ENCODE measurements around the gene ZFAND6. TPM values are rescaled to one million over a fixed set of nuclear protein-coding genes. Genes with fewer than 3 reads are reported as not detected.
"Not testable (repeated sequence)": the region's sequence is repeated elsewhere in the genome, so short reads cannot be mapped to it uniquely, and the experiment has no call there.

ZFAND6 gene
- total and polyA plus RNA-seq, 2 experiments from 2014 or later: 104 to 187 TPM

GRCh38 chr15:80012060-80012726 lies 47.3 kb upstream of the ZFAND6 start:
- DNase-seq (ENCODE audit: low spot score): no peak
- Histone ChIP-seq H4K20me1 (ENCODE audit: insufficient read depth, poor library complexity, severe bottlenecking) (no peaks in the 10 kb centered on the region), H3K4me1 (ENCODE audit: insufficient read depth) (no peaks in the 10 kb centered on the region), H3K79me2 (no peaks in the 10 kb centered on the region), H3K4me2 (no peak overlapping the region), H3K36me3 (replicated peaks; ENCODE audit: insufficient read depth, low read depth) (no peaks in the 10 kb centered on the region), H3K27ac (no peak overlapping the region), H3K27me3 (no peaks in the 10 kb centered on the region), H2AFZ (no peak overlapping the region), H3K4me3 (no peak overlapping the region), H3K9me3 (ENCODE audit: low read depth) (no peaks in the 10 kb centered on the region), H3K9me2 (replicated peaks; ENCODE audit: insufficient read depth) (no peaks in the 10 kb centered on the region)
- WGBS (ENCODE audit: low lambda C conversion rate, missing lambda C conversion rate): 70% methylated on average over 6 of the region's 6 CpGs
- no peak for TF ChIP-seq EZH2 (IDR thresholded peaks at IDR 0.05; ENCODE audit: borderline replicate concordance)
- TF ChIP-seq CTCF (IDR thresholded peaks at IDR 0.05; ENCODE audit: poor library complexity): no peak
- no peak for TF ChIP-seq EZH2phosphoT487 (IDR thresholded peaks at IDR 0.05; ENCODE audit: low read depth, severe bottlenecking, unreplicated experiment)

GRCh38 chr15:80014186-80014585 lies 45.3 kb upstream of the ZFAND6 start:
- H3K9me3 ChIP-seq (ENCODE audit: low read depth); H3K36me3 ChIP-seq (replicated peaks; ENCODE audit: insufficient read depth, low read depth); H3K27ac ChIP-seq; H3K27me3 ChIP-seq; H4K20me1 ChIP-seq (ENCODE audit: insufficient read depth, poor library complexity, severe bottlenecking); H3K4me1 ChIP-seq (ENCODE audit: insufficient read depth); H3K9me2 ChIP-seq (replicated peaks; ENCODE audit: insufficient read depth); H3K79me2 ChIP-seq; H3K4me3 ChIP-seq; H3K4me2 ChIP-seq; H2AFZ ChIP-seq; DNase-seq (ENCODE audit: low spot score): not testable (repeated sequence)
- 98% methylated on average over 7 of the region's 7 CpGs for WGBS (ENCODE audit: low lambda C conversion rate, missing lambda C conversion rate)

DNA sequence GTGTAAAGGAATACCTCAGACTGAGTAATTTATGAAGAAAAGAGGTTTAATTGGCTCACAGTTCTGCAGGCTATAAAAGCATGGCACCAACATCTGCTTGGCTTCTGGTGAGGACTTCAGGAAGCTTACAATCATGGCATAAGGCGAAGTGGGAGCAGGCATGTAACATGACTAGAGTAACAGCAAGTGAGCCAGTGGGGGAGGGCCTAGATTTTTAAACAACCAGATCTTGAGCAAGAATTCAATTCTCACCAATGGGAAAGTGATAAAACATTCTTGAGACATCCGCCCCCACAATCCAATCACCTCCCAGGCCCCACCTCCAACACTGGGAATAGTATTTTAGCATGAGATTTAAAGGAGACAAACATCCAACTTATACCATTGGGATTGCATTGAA lies 44.3 kb upstream of the ZFAND6 start:
- Histone ChIP-seq H3K4me2 (no peak overlapping the region), H4K20me1 (ENCODE audit: insufficient read depth, poor library complexity, severe bottlenecking) (no peaks in the 10 kb centered on the region), H3K79me2 (no peaks in the 10 kb centered on the region), H3K27ac (no peak overlapping the region), H3K9me2 (replicated peaks; ENCODE audit: insufficient read depth) (no peaks in the 10 kb centered on the region), H3K9me3 (ENCODE audit: low read depth) (no peaks in the 10 kb centered on the region), H3K27me3 (no peaks in the 10 kb centered on the region), H3K4me1 (ENCODE audit: insufficient read depth) (no peaks in the 10 kb centered on the region), H3K36me3 (replicated peaks; ENCODE audit: insufficient read depth, low read depth) (no peaks in the 10 kb centered on the region), H3K4me3 (no peak overlapping the region), H2AFZ (no peak overlapping the region)
- DNase-seq (ENCODE audit: low spot score): no peak
- TF ChIP-seq EZH2phosphoT487 (IDR thresholded peaks at IDR 0.05; ENCODE audit: low read depth, severe bottlenecking, unreplicated experiment): no peak
- TF ChIP-seq EZH2 (IDR thresholded peaks at IDR 0.05; ENCODE audit: borderline replicate concordance): no peak
- no peak for TF ChIP-seq CTCF (IDR thresholded peaks at IDR 0.05; ENCODE audit: poor library complexity)
- 97% methylated on average over 2 of the region's 2 CpGs for WGBS (ENCODE audit: low lambda C conversion rate, missing lambda C conversion rate)

DNA sequence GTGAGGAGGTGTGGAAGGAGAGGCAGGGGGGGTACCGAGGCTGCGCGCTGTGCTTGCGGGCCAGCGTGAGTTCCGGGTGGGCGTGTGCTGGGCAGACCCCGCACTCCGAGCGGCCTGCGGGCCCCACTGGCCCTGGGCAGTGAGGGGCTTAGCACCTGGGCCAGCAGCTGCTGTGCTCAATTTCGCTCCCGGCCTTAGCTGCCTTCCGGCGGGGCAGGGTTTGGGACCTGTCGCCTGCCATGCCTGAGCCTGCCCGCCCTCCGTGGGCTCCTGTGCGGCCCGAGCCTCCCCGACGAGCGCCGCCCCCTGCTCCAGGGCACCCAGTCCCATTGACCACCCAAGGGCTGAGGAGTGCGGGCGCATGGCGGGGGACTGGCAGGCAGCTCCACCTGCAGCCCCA lies 43.0 kb upstream of the ZFAND6 start:
- WGBS (ENCODE audit: low lambda C conversion rate, missing lambda C conversion rate): 96% methylated on average over 27 of the region's 27 CpGs
- not testable (repeated sequence) for H3K36me3 ChIP-seq (replicated peaks; ENCODE audit: insufficient read depth, low read depth); H3K27me3 ChIP-seq; H2AFZ ChIP-seq; H4K20me1 ChIP-seq (ENCODE audit: insufficient read depth, poor library complexity, severe bottlenecking); H3K79me2 ChIP-seq; H3K27ac ChIP-seq; H3K9me2 ChIP-seq (replicated peaks; ENCODE audit: insufficient read depth); H3K9me3 ChIP-seq (ENCODE audit: low read depth); DNase-seq (ENCODE audit: low spot score); H3K4me3 ChIP-seq; H3K4me2 ChIP-seq; H3K4me1 ChIP-seq (ENCODE audit: insufficient read depth)

DNA sequence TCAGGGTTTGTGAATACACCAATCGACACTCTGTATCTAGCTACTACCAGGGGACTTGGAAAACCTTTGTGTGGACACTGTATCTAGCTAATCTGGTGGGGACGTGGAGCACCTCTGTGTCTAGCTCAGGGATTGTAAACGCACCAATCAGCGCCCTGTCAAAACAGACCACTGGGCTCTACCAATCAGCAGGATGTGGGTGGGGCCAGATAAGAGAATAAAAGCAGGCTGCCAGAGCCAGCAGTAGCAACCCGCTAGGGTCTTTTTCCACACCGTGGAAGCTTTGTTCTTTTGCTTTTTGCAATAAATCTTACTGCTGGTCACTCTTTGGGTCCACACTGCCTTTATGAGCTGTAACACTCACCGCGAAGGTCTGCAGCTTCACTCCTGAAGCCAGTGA lies 42.3 kb upstream of the ZFAND6 start:
- H3K4me2 ChIP-seq; H3K9me3 ChIP-seq (ENCODE audit: low read depth); H3K27ac ChIP-seq; H3K4me1 ChIP-seq (ENCODE audit: insufficient read depth); H3K27me3 ChIP-seq; H3K9me2 ChIP-seq (replicated peaks; ENCODE audit: insufficient read depth); H3K4me3 ChIP-seq; H3K36me3 ChIP-seq (replicated peaks; ENCODE audit: insufficient read depth, low read depth); H3K79me2 ChIP-seq; H4K20me1 ChIP-seq (ENCODE audit: insufficient read depth, poor library complexity, severe bottlenecking); DNase-seq (ENCODE audit: low spot score); H2AFZ ChIP-seq: not testable (repeated sequence)
- 92% methylated on average over 8 of the region's 8 CpGs for WGBS (ENCODE audit: low lambda C conversion rate, missing lambda C conversion rate)
